ENCODE results near the gene PLXNA2. TPM values are rescaled to one million over a fixed set of nuclear protein-coding genes. Genes with fewer than 3 reads are reported as not detected.

Gene PLXNA2
- total RNA-seq, 1 experiment from 2014 or later, result 3.3 TPM

GRCh38 chr1:208141610-208142192, 102.5 kb downstream of the PLXNA2 start:
- DNase-seq (ENCODE audit: low read depth), result no peak

GRCh38 chr1:208139434-208140045, 104.6 kb downstream of the PLXNA2 start:
- no peak for DNase-seq (ENCODE audit: low read depth)

GRCh38 chr1:208137193-208137592, 107.0 kb downstream of the PLXNA2 start:
- DNase-seq (ENCODE audit: low read depth), result peak; percentile 22

DNA sequence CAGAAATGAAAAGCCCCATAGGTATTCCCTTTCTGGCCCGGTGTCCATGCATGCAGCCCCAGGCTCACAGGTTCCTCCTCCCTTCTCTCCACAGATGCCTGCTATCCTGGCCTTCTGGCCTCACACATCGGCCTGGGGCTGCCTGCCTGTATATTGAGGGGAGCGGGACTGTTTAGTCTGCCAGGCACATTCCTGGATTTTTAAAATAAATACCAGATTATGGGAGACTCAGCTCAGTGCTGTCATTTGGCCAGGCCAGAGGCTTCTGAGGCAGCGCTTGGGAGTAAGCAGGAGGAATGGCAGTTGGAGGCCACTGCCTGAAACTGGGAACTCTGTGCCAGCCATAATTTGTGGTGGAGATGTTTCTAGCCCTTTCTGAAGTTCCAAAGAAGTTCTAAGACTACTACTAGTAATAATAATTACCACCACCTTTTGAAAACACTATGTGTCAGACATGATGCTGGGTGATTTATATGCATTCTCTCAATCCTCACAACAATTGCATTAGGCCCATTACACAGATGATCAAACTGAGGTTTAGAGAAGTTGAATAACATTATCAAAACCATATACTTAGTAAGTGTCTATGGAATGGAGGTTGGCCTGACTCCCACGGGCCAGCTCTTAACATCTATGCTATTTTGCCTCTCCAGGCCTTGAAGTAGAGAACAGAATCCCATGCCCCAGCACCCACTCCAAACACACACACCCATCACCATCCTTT, 107.6 kb downstream of the PLXNA2 start:
- DNase-seq (ENCODE audit: low read depth), result no peak

GRCh38 chr1:208135354-208135753, 108.8 kb downstream of the PLXNA2 start:
- no peak for DNase-seq (ENCODE audit: low read depth)

DNA sequence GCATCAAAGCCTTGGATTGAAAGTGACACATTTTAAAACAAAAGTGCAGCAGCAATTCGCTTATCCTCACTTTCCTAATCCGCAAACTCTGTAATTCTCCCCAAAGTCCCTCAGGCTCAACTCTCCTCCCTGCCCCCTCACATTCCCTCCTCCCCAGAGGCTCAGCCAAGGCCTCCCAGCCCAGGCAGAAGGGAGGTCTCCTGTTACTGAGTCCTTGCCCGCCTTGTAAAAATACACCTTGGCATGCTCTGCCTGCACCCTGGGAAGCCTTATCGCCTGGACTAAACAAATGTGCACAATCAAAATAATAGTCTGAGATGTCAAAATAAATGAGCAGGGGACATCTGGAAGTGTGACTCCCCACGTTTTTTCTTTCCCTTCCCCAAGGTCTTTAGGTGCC, 109.7 kb downstream of the PLXNA2 start:
- no peak for DNase-seq (ENCODE audit: low read depth)

DNA sequence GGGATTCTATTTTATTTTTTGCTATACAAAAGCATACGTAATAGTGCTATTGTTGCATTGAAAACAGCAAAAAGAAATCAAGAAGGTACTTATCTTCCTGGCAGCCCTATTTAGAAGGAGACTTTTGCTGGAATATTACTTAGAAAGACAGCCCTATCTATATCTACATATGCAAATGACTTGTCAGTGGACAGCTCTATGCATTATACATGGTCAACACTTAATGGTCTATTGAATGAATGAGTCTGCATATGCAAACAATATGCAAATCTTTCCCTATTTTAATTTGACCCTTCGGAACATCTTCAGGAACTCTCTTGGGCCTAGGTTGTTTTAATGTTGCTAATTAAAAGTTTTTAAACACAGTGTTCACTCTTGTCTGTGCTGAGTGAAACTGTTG, 110.8 kb downstream of the PLXNA2 start:
- DNase-seq (ENCODE audit: low read depth), result no peak

GRCh38 chr1:208132287-208132882, 111.8 kb downstream of the PLXNA2 start:
- peak; percentile 86 for DNase-seq (ENCODE audit: low read depth)

GRCh38 chr1:208131621-208132286, 112.4 kb downstream of the PLXNA2 start:
- no peak for DNase-seq (ENCODE audit: low read depth)

GRCh38 chr1:208129487-208129886, 114.7 kb downstream of the PLXNA2 start:
- DNase-seq (ENCODE audit: low read depth), result no peak

DNA sequence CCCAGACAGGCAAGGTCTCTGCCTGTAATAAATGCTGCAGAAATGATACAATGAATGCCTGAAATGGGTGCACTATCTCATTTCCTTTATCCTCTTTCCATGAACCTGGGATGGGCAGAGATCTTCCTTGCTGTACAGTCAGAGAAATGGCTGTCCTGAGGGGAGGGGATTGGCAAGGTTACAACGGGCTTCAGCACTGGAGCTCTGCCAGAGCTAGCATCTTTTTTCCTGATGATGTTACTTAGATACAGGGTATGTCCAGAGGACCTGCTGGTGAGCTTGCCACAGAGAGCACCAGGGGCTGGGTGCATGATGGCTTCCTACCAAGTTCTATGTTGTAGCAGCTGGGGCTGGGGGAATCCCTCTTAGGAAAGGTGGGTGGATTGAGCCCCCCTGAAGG, 115.1 kb downstream of the PLXNA2 start:
- DNase-seq (ENCODE audit: low read depth), result no peak

DNA sequence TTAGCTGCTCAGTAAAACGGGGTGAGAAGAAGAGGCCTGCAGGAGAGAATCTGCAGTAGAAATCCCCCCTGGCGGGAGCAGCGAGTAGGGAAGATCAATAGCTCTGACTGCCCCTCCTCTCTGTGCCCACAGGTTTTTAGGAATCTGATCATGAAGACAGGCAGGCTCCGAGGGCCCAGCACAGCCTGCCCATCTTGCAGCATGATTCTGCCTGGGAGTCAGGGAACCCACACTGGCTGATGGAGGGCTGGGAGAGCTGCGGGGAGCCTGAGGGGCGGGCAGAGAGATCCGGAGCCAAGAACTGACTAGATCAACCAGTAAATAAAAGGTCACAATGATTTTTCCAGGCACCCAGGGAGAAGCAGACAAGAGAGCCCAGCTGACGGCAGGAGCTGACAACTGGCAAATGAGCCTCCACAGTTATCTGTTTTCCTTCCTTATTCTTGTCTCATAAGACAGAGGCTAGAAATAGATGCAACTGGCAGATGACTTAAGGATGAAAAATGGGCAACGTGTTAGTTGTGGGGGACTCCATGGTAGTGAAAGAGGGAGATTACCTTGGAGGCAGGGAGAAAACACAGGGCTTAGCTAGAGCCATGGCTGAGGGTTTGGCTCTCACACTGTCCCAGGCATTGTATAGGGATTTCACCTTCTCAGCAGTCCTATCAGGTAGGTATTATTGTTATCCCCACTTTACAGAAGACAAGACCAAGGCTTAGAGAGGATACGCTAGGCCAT, 116.2 kb downstream of the PLXNA2 start:
- no peak for DNase-seq (ENCODE audit: low read depth)

DNA sequence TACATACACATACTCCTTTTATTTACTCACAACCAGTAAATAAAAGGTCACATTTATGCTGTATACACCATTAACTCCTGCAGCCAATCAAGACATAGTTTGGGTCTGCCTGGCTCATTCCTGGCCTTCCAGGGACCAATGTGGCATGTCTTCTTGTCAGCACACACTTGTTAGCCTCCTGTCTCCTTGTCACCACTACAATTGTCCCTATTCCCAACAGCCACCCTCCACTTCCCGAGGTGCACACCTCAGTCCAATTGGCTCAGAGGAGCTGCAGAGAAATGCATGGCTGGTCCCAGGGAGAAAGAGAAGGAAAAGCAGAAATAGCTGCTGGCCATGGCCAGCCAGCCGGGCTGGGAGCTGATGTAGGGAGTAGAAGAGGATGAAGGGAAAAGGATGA, 116.9 kb downstream of the PLXNA2 start:
- DNase-seq (ENCODE audit: low read depth), result no peak

DNA sequence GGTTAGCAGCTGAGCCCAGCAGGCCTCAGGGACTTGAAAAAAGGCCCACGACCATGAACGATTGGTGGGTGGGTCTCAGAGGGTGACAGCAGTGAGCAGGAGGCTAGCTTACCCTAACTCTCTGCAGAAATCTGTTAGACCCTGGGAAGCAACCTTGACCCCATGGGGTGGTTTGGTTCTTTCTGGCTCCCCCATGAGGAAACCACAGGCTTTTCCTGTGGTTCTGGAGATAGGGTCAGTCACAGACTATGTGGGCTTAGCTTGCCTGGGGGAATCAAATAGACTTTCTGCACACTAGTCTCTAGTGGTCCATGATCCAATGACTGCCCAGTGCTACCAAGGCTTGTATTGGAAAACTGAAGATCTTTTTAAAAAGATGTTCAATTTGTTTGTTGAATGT, 118.1 kb downstream of the PLXNA2 start:
- no peak for DNase-seq (ENCODE audit: low read depth)

GRCh38 chr1:208122612-208123358, 121.4 kb downstream of the PLXNA2 start:
- DNase-seq (ENCODE audit: low read depth), result no peak

DNA sequence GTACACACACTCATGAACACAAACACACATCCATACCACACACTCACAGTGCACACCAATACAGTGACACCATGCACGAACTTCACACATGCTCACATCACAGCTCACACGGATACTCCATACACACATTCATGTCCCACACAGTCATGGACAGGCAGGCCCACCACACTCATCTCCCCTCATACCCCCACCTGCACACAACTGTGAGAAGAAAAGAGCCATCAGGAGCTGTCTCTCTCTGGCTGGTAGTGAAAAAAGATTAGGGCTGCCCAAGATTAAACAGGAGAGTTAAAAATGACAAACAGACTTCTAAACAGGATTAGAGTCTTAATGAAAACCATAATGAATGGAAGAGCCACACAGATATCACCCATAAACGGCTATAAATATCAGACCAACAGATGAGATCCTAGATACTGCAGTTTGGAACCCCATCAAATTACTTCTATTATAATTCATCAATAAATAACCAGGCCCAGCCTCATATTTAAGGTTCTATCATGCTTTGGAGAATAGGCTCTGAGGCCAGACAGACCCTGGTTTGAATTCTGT, 122.3 kb downstream of the PLXNA2 start:
- DNase-seq (ENCODE audit: low read depth), result no peak

- DNase-seq (ENCODE audit: low read depth), result no peak
These were observed 123.8 kb downstream of the PLXNA2 start for GRCh38 chr1:208120431-208120790.

- DNase-seq (ENCODE audit: low read depth), result no peak
These were observed 125.2 kb downstream of the PLXNA2 start for GRCh38 chr1:208118841-208119606.

- DNase-seq (ENCODE audit: low read depth), result no peak
These were observed 125.9 kb downstream of the PLXNA2 start for GRCh38 chr1:208118306-208118705.

DNA sequence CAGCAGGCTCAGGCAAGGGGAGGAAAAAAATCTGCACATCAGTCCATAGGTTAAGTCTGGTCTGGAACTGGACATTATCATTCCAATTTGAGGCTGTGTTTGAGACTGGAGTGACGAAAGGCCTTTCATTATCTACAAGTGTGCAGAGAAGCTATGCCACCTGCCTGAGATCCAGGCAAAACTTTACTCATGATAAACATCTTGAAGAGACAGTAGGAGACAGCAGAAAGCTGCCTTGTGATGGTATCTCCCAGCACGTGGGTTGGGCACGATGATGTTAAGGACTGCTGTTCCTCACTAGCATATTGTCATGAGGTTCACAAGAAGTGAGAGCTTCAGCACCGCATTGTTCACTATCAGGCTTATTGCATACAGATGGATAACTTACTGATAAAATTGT, 126.4 kb downstream of the PLXNA2 start:
- DNase-seq (ENCODE audit: low read depth), result no peak

All from Daoy (cell line).